ENCODE measurements around the gene CDY1. TPM values are rescaled to one million over a fixed set of nuclear protein-coding genes. Genes with fewer than 3 reads are reported as not detected.
"Not testable (repeated sequence)": the region's sequence is repeated elsewhere in the genome, so short reads cannot be mapped to it uniquely, and the experiment has no call there.

Gene CDY1
- total RNA-seq = not detected
- long read RNA-seq = 0 reads

- intact Hi-C loops (cut with DNase I, micrococcal nuclease); ATAC-seq; DNase-seq: not testable (repeated sequence)
These were observed at the start of gene CDY1 for GRCh38 chrY:25621817-25622216. Gene CDY1, plus strand, starts transcription at chrY:25622117. Its CDS starts 326 bp downstream, at chrY:25622443.

- DNase-seq; intact Hi-C loops (cut with DNase I, micrococcal nuclease): not testable (repeated sequence)
These were observed 28.6 kb upstream of the CDY1 start for GRCh38 chrY:25593336-25593735.

GRCh38 chrY:25620209-25620608 is 1.7 kb upstream of the CDY1 start:
- intact Hi-C loops (cut with DNase I, micrococcal nuclease); DNase-seq; ATAC-seq: not testable (repeated sequence)

More at GRCh38 chrY:25593336-25593735, 28.6 kb upstream of the CDY1 start:
- ATAC-seq = not testable (repeated sequence)

- intact Hi-C loops (cut with DNase I, micrococcal nuclease); DNase-seq; ATAC-seq: not testable (repeated sequence)
These were observed 4.6 kb downstream of the CDY1 start for GRCh38 chrY:25626524-25626923.

GRCh38 chrY:25630383-25631112 is 8.6 kb downstream of the CDY1 start:
- ATAC-seq; DNase-seq; intact Hi-C loops (cut with DNase I, micrococcal nuclease): not testable (repeated sequence)

GRCh38 chrY:25639852-25640251 is 17.9 kb downstream of the CDY1 start:
- intact Hi-C loops (cut with DNase I, micrococcal nuclease); ATAC-seq; DNase-seq: not testable (repeated sequence)

GRCh38 chrY:25643024-25643915 is 21.4 kb downstream of the CDY1 start:
- ATAC-seq; intact Hi-C loops (cut with DNase I, micrococcal nuclease); DNase-seq: not testable (repeated sequence)
